Activated CD8-positive, alpha-beta memory T cell treated with anti-CD3 and anti-CD28 coated beads for 24 hours (primary cell): ENCODE data around the gene TAPBP.
"Not testable (repeated sequence)": the region's sequence is repeated elsewhere in the genome, so short reads cannot be mapped to it uniquely, and the experiment has no call there.

Experiments used
- DNase-seq: peaks from one replicate; pipeline ENCODE4 v3.0.0-alpha.2; 2020

The TAPBP gene

GRCh38 chr6:33313709-33314514, at the start of gene TAPBP:
Gene TAPBP (minus strand): TSS chr6:33314078. CDS start chr6:33314041, 37 bp downstream.
- DNase-seq = peak; percentile 92

- not testable (repeated sequence) for DNase-seq
Measured at GRCh38 chr6:33363486-33363885, 49.6 kb upstream of the TAPBP start.

- no peak for DNase-seq
Measured at GRCh38 chr6:33359331-33359730, 45.5 kb upstream of the TAPBP start.

- DNase-seq = not testable (repeated sequence)
Measured at GRCh38 chr6:33357160-33357871, 43.4 kb upstream of the TAPBP start.

GRCh38 chr6:33356295-33356694, 42.4 kb upstream of the TAPBP start:
- no peak for DNase-seq

GRCh38 chr6:33355860-33356259, 42.0 kb upstream of the TAPBP start:
- not testable (repeated sequence) for DNase-seq

GRCh38 chr6:33347816-33348215, 33.9 kb upstream of the TAPBP start:
- no peak for DNase-seq

- DNase-seq = not testable (repeated sequence)
Measured at GRCh38 chr6:33346972-33347371, 33.1 kb upstream of the TAPBP start.

- DNase-seq = peak; percentile 73
Measured at GRCh38 chr6:33344701-33345697, 31.1 kb upstream of the TAPBP start.

- peak; percentile 58 for DNase-seq
Measured at GRCh38 chr6:33343953-33344611, 30.2 kb upstream of the TAPBP start.

- DNase-seq = not testable (repeated sequence)
Measured at GRCh38 chr6:33343606-33343952, 29.7 kb upstream of the TAPBP start.

GRCh38 chr6:33339193-33339592, 25.3 kb upstream of the TAPBP start:
- DNase-seq = no peak

GRCh38 chr6:33336495-33336894, 22.6 kb upstream of the TAPBP start:
- no peak for DNase-seq

GRCh38 chr6:33335916-33336315, 22.0 kb upstream of the TAPBP start:
- DNase-seq = no peak

- no peak for DNase-seq
Measured at GRCh38 chr6:33333666-33334065, 19.8 kb upstream of the TAPBP start.

- no peak for DNase-seq
Measured at GRCh38 chr6:33330736-33331135, 16.9 kb upstream of the TAPBP start.

- DNase-seq = no peak
Measured at GRCh38 chr6:33329058-33329457, 15.2 kb upstream of the TAPBP start.

- no peak for DNase-seq
Measured at GRCh38 chr6:33324125-33324524, 10.2 kb upstream of the TAPBP start.

GRCh38 chr6:33323623-33323948, 9.7 kb upstream of the TAPBP start:
- no peak for DNase-seq

- DNase-seq = no peak
Measured at GRCh38 chr6:33321227-33321626, 7.3 kb upstream of the TAPBP start.

GRCh38 chr6:33320315-33321181, 6.7 kb upstream of the TAPBP start:
- DNase-seq = no peak

- no peak for DNase-seq
Measured at GRCh38 chr6:33319939-33320314, 6.0 kb upstream of the TAPBP start.
